Body of pancreas (tissue), 4 donors: ENCODE data around the gene SLC39A7. TPM values are rescaled to one million over a fixed set of nuclear protein-coding genes. Genes with fewer than 3 reads are reported as not detected.

ENCODE experiments used
- ATAC-seq: fragments of 150-250 bp; one replicate; pipeline ENCODE4 v1.9.1; 2016
- DNase-seq, 4 donors: peaks; one replicate each; pipeline ENCODE4 v3.0.0-alpha.2; 2019
- H3K27ac ChIP-seq, 4 donors: fragments of 200-600 bp; sonication (generic); 1 replicate in 3 of 4; 2 replicates in 1 of 4; pipeline versions ENCODE4 v1.5.1 to v1.6.1; 2016 to 2019; ENCODE audit warnings: mild to moderate bottlenecking in 1 of 4, mixed read lengths in 1 of 4, moderate library complexity in 1 of 4
- H3K27me3 ChIP-seq, 2 donors: fragments of 200-600 bp; sonication (generic); one replicate each; pipeline ENCODE4 v1.6.0; 2016; ENCODE audit warnings: mild to moderate bottlenecking in 1 of 2
- H3K36me3 ChIP-seq, 2 donors: fragments of 200-600 bp; sonication (generic); replicated peaks in 1 of 2; 2 replicates each; pipeline ENCODE4 v1.5.1; 2016; ENCODE audit warnings: low read depth in 2 of 2; ENCODE audit not compliant: insufficient read depth in 1 of 2
- H3K4me1 ChIP-seq: fragments of 200-600 bp; sonication (generic); one replicate; pipeline ENCODE4 v1.6.0; 2016
- H3K4me3 ChIP-seq, 2 donors: fragments of 200-600 bp; sonication (generic); 1 replicate in 1 of 2; 2 replicates in 1 of 2; pipeline ENCODE4 v1.5.1; 2016 to 2019
- H3K9me3 ChIP-seq, 3 donors: fragments of 200-600 bp; sonication (generic); 1 replicate in 2 of 3; 2 replicates in 1 of 3; pipeline ENCODE4 v1.5.1; 2016
- POLR2A ChIP-seq, 3 donors: fragments of 450-650 bp; IDR thresholded peaks; one replicate each; pipeline ENCODE4 v1.6.1; 2016; ENCODE audit warnings: antibody characterized with exemption in 3 of 3, mild to moderate bottlenecking in 2 of 3
- WGBS, 2 donors: methylation state at CpG; one replicate each; pipeline ENCODE4 v1.1.5; 2017; 5-methylcytosine and 5-hydroxymethylcytosine counted together
- intact Hi-C: fragments of 100-400 bp; cut with DNase I; formaldehyde crosslinking; loops from one replicate; pipeline ENCODE4 v1.15.1; 2023
- microRNA counts, 2 donors: library from miRNA; unstranded; fragments of <30 nt; microRNA quantifications; one replicate each; lab custom pipeline; 2017
- microRNA-seq, 2 donors: library from miRNA; unstranded; fragments of <30 nt; microRNA quantifications; one replicate each; pipeline ENCODE4, GENCODE V29; 2016; ENCODE audit warnings: borderline number of aligned reads in 2 of 2, borderline replicate concordance in 2 of 2
- small RNA-seq: library from RNA; depleted of rRNA; stranded (forward); fragments of <200 nt; gene quantifications from one replicate; pipeline ENCODE3, GENCODE V24; 2016
- total RNA-seq, 2 donors: library from RNA; depleted of rRNA; stranded (reverse); fragments of >200 nt; gene quantifications; one replicate each; pipeline ENCODE4 v1.1.0, GENCODE V29; 2016
- TF ChIP-seq, protein P1 (sequence below), 7 experiments: fragments of 450-650 bp in 4 of 7; fragments of 200-600 bp in 3 of 7; sonication (generic) in 3 of 7; IDR thresholded peaks; one replicate each; pipeline ENCODE4 v1.5.1; 2016 to 2019; ENCODE audit warnings: antibody characterized with exemption in 7 of 7

SLC39A7 gene
- total RNA-seq, 2 donors from 2014 or later: 57.3 to 67.9 TPM

DNA sequence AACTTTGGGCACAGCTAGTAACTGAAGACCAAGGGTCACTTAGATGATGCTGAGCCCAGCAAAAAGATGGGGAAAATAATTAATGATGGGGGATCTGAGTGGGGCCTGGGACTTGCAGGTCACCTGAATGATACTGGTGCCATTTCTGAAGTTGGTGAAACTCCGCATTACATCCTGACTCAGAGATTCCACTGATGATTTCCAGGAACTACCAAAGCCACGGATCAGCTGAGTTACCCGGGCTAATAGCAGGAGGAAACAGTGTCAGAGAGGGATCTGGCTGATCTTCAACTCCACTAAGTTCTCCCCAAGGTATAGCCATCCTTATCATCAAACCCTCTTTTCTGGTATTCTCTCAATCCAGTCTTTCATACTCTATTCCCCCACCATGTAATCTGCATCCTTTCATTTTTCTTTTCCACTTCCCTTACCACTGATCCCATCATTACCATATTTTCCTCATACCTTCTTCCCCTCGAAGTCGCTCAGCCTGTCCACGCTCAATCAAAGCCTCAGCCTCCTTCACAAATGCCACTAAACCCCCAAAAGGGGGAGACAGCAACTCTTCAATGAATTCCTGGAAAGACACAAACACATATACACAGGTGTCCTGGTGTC, 50.8 kb downstream of the SLC39A7 start:
- WGBS, 2 donors: 78 to 80% methylated on average over 6 of the region's 6 CpGs
- H3K9me3 ChIP-seq: no peaks in the 10 kb centered on the region
- TF ChIP-seq, protein P1, sequence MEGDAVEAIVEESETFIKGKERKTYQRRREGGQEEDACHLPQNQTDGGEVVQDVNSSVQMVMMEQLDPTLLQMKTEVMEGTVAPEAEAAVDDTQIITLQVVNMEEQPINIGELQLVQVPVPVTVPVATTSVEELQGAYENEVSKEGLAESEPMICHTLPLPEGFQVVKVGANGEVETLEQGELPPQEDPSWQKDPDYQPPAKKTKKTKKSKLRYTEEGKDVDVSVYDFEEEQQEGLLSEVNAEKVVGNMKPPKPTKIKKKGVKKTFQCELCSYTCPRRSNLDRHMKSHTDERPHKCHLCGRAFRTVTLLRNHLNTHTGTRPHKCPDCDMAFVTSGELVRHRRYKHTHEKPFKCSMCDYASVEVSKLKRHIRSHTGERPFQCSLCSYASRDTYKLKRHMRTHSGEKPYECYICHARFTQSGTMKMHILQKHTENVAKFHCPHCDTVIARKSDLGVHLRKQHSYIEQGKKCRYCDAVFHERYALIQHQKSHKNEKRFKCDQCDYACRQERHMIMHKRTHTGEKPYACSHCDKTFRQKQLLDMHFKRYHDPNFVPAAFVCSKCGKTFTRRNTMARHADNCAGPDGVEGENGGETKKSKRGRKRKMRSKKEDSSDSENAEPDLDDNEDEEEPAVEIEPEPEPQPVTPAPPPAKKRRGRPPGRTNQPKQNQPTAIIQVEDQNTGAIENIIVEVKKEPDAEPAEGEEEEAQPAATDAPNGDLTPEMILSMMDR (IDR thresholded peaks at IDR 0.05): no peak
- TF ChIP-seq POLR2A (IDR thresholded peaks at IDR 0.05): no peak

GRCh38 chr6:33252759-33253158, 52.1 kb downstream of the SLC39A7 start:
- H3K9me3 ChIP-seq: no peaks in the 10 kb centered on the region
- TF ChIP-seq, protein P1 (IDR thresholded peaks at IDR 0.05): no peak
- no peak overlapping the region for H3K27ac ChIP-seq
- intact Hi-C loops: no loop called here
- H3K36me3 ChIP-seq: peaks cover 0 to 4% of the 10 kb centered on the region in 2 donors
- ATAC-seq (no peak), DNase-seq (no peak)
- H3K27me3 ChIP-seq: no peaks in the 10 kb centered on the region
- peaks cover 22% of the 10 kb centered on the region for H3K4me1 ChIP-seq
- no peak overlapping the region for H3K4me3 ChIP-seq

More for the DNA sequence above, 50.8 kb downstream of the SLC39A7 start:
- H3K4me1 ChIP-seq: peaks cover 22% of the 10 kb centered on the region
- no peaks in the 10 kb centered on the region for H3K27me3 ChIP-seq
- intact Hi-C loops: no loop called here
- H3K36me3 ChIP-seq: peaks cover 0 to 4% of the 10 kb centered on the region in 2 donors
- no peak overlapping the region for H3K4me3 ChIP-seq
- no peak for DNase-seq
- H3K27ac ChIP-seq: no peak overlapping the region
- no peak for ATAC-seq

MicroRNAs encoded within 50 kb of the gene (microRNA counts, 767-probe panel; counts per million panel counts)
- microRNA hsa-miR-219-1-3p (lab: Ali Mortazavi, UCI) (0 to 736 counts per million in 2 donors), microRNA hsa-miR-219-5p (lab: Ali Mortazavi, UCI) (0 to 736 counts per million in 2 donors)

Small RNA genes lying within 50 kb of the gene (microRNA-seq; reads per million reads assigned to microRNA genes)
- 3.6 to 4.2 reads per million in 2 donors for gene MIR219A1

Small RNA genes lying within 50 kb of the gene (small RNA-seq; reads per million reads assigned to genes)
- 4.2 reads per million, percentile 85 among the genes with 10 or more reads in this experiment for gene MIR219A1
- not detected for gene RNY4P10

Other genes starting within 250 kb of the SLC39A7 start
- 10 to 100 TPM; 15.8 to 26.7 TPM for gene HLA-DMA, start 247.8 kb upstream of the SLC39A7 start, total RNA-seq
- gene BRD2, start 232.3 kb upstream of the SLC39A7 start, total RNA-seq: 100 to 1,000 TPM in 1 of 2 donors, 10 to 100 TPM in 1; 99.1 to 171 TPM
- 10 to 100 TPM in 1 of 2 donors, 1 to 10 TPM in 1; 2.0 to 83.3 TPM for gene HLA-DOA, start 191.3 kb upstream of the SLC39A7 start, total RNA-seq
- 10 to 100 TPM; 10.5 to 81.7 TPM for gene HLA-DPA1, start 127.2 kb upstream of the SLC39A7 start, total RNA-seq
- 10 to 100 TPM; 41.2 to 52.4 TPM for gene HLA-DPB1, start 124.9 kb upstream of the SLC39A7 start, total RNA-seq
- 1 to 10 TPM in 1 of 2 donors, under 1 TPM in 1; 0.78 to 2.3 TPM for gene COL11A2, start 8.4 kb upstream of the SLC39A7 start, total RNA-seq
- 10 to 100 TPM; 17.1 to 21.0 TPM for gene RXRB, start 202 bp upstream of the SLC39A7 start, total RNA-seq
- gene HSD17B8, start 3.8 kb downstream of the SLC39A7 start, total RNA-seq: 10 to 100 TPM; 19.1 to 29.1 TPM
- 10 to 100 TPM; 11.2 to 28.3 TPM for gene RING1, start 7.6 kb downstream of the SLC39A7 start, total RNA-seq
- gene VPS52, start 71.0 kb downstream of the SLC39A7 start, total RNA-seq: 10 to 100 TPM; 37.1 to 40.5 TPM
- gene RPS18, start 71.2 kb downstream of the SLC39A7 start, total RNA-seq: 1,000 to 10,000 TPM in 1 of 2 donors, 100 to 1,000 TPM in 1; 772 to 1,608 TPM
- gene B3GALT4, start 76.3 kb downstream of the SLC39A7 start, total RNA-seq: 1 to 10 TPM; 3.9 to 5.6 TPM
- gene WDR46, start 88.4 kb downstream of the SLC39A7 start, total RNA-seq: 10 to 100 TPM; 27.8 to 43.2 TPM
- gene PFDN6, start 88.7 kb downstream of the SLC39A7 start, total RNA-seq: 10 to 100 TPM; 10.2 to 19.7 TPM
- 10 to 100 TPM; 31.3 to 31.9 TPM for gene RGL2, start 98.1 kb downstream of the SLC39A7 start, total RNA-seq
- gene TAPBP, start 113.2 kb downstream of the SLC39A7 start, total RNA-seq: 100 to 1,000 TPM in 1 of 2 donors, 10 to 100 TPM in 1; 50.3 to 108 TPM
- 10 to 100 TPM; 12.7 to 14.8 TPM for gene ZBTB22, start 116.9 kb downstream of the SLC39A7 start, total RNA-seq
- gene DAXX, start 122.1 kb downstream of the SLC39A7 start, total RNA-seq: 10 to 100 TPM; 20.0 to 28.0 TPM
- gene KIFC1, start 191.0 kb downstream of the SLC39A7 start, total RNA-seq: under 1 TPM in 1 of 2 donors, not detected in 1; 0.66 TPM
- gene PHF1, start 210.1 kb downstream of the SLC39A7 start, total RNA-seq: 10 to 100 TPM; 58.3 to 73.9 TPM
- gene CUTA, start 217.2 kb downstream of the SLC39A7 start, total RNA-seq: 100 to 1,000 TPM in 1 of 2 donors, 10 to 100 TPM in 1; 87.7 to 126 TPM
- 1 to 10 TPM; 5.4 to 5.6 TPM for gene SYNGAP1, start 219.2 kb downstream of the SLC39A7 start, total RNA-seq